Fibroblast of gingiva (primary cell): ENCODE measurements around the gene DCLK3.
A peak's percentile ranks its signal among the peaks of the same experiment; 100 is the strongest.

ENCODE experiments used
- DNase-seq: peaks from one replicate; pipeline ENCODE4 v3.0.0-alpha.2; 2011; ENCODE audit warnings: low read depth

Gene DCLK3

GRCh38 chr3:36677331-36678007 is 86.9 kb downstream of the DCLK3 start:
- peak; percentile 91 for DNase-seq

- no peak for DNase-seq
These were observed 89.5 kb downstream of the DCLK3 start for GRCh38 chr3:36674816-36675215.

GRCh38 chr3:36669764-36670163 is 94.6 kb downstream of the DCLK3 start:
- no peak for DNase-seq

- DNase-seq = no peak
These were observed 98.2 kb downstream of the DCLK3 start for GRCh38 chr3:36666166-36666565.

GRCh38 chr3:36663666-36664291 is 100.6 kb downstream of the DCLK3 start:
- DNase-seq = peak; percentile 41

GRCh38 chr3:36662626-36663025 is 101.7 kb downstream of the DCLK3 start:
- no peak for DNase-seq
